Astrocyte (in vitro differentiated cells and primary cell): ENCODE data around the gene EEF1AKMT1. TPM values are rescaled to one million over a fixed set of nuclear protein-coding genes. Genes with fewer than 3 reads are reported as not detected.

ENCODE experiments used
- DNase-seq: peaks from one replicate; pipeline ENCODE4 v3.0.0-alpha.2; 2010; ENCODE audit warnings: low read depth
- FAIRE-seq: peaks from 2 replicates; lab custom pipeline; 2011; peaks lifted over from hg19 to GRCh38; lab: Jason Lieb, UNC
- H2AFZ ChIP-seq: 2 replicates; pipeline ENCODE4 v1.6.0; 2012; ENCODE audit warnings: low read depth, low read length, inconsistent platforms
- H3K27ac ChIP-seq: 2 replicates; pipeline ENCODE4 v1.5.1; 2011; ENCODE audit warnings: low read depth, low read length, inconsistent platforms
- H3K27me3 ChIP-seq: 2 replicates; pipeline ENCODE4 v1.6.0; 2011; ENCODE audit warnings: low read length, inconsistent platforms; ENCODE audit not compliant: insufficient read depth
- H3K36me3 ChIP-seq: 2 replicates; pipeline ENCODE4 v1.5.1; 2011; ENCODE audit warnings: low read length, inconsistent platforms; ENCODE audit not compliant: insufficient read depth
- H3K4me1 ChIP-seq: 2 replicates; pipeline ENCODE4 v1.5.1; 2011; ENCODE audit warnings: low read length, inconsistent platforms; ENCODE audit not compliant: insufficient read depth
- H3K4me2 ChIP-seq: 2 replicates; pipeline ENCODE4 v1.6.0; 2012; ENCODE audit warnings: low read length, inconsistent platforms
- H3K4me3 ChIP-seq: 2 replicates; pipeline ENCODE4 v1.5.1; 2011; ENCODE audit warnings: low read depth, mild to moderate bottlenecking, low read length, inconsistent platforms; ENCODE audit not compliant: insufficient read depth
- H3K79me2 ChIP-seq: 2 replicates; pipeline ENCODE4 v1.6.0; 2012; ENCODE audit warnings: mild to moderate bottlenecking, low read length, inconsistent platforms; ENCODE audit not compliant: insufficient read depth
- H3K9ac ChIP-seq: 2 replicates; pipeline ENCODE4 v1.6.0; 2012; ENCODE audit warnings: mild to moderate bottlenecking, low read length, inconsistent platforms
- H3K9me3 ChIP-seq: 2 replicates; pipeline ENCODE4 v1.5.1; 2012; ENCODE audit warnings: low read depth, mild to moderate bottlenecking, low read length, inconsistent platforms; ENCODE audit not compliant: insufficient read depth
- H4K20me1 ChIP-seq: 2 replicates; pipeline ENCODE4 v1.6.0; 2012; ENCODE audit warnings: low read length, inconsistent platforms; ENCODE audit not compliant: insufficient read depth
- H3K27ac Mint-ChIP-seq: one replicate; pipeline ENCODE4 v1.8.0; 2021; ENCODE audit warnings: mild to moderate bottlenecking, mixed read lengths; ENCODE audit not compliant: unreplicated experiment
- H3K27me3 Mint-ChIP-seq: one replicate; pipeline ENCODE4 v1.8.0; 2021; ENCODE audit warnings: low read depth, mixed read lengths; ENCODE audit not compliant: unreplicated experiment
- H3K36me3 Mint-ChIP-seq: one replicate; pipeline ENCODE4 v1.8.0; 2021; ENCODE audit warnings: low read depth, mixed read lengths; ENCODE audit not compliant: unreplicated experiment
- H3K4me1 Mint-ChIP-seq: one replicate; pipeline ENCODE4 v1.8.0; 2021; ENCODE audit warnings: low read depth, mixed read lengths; ENCODE audit not compliant: unreplicated experiment
- H3K4me3 Mint-ChIP-seq: one replicate; pipeline ENCODE4 v1.8.0; 2021; ENCODE audit warnings: mild to moderate bottlenecking, moderate library complexity, mixed read lengths; ENCODE audit not compliant: unreplicated experiment
- H3K9me3 Mint-ChIP-seq: one replicate; pipeline ENCODE4 v1.8.0; 2021; ENCODE audit warnings: mild to moderate bottlenecking, mixed read lengths; ENCODE audit not compliant: unreplicated experiment
- EZH2 ChIP-seq: IDR thresholded peaks from 2 replicates; pipeline ENCODE4 v1.6.1; 2012; ENCODE audit warnings: mild to moderate bottlenecking, low read length, inconsistent platforms; ENCODE audit not compliant: insufficient read depth
- total RNA-seq: library from RNA; stranded (reverse); gene quantifications from 2 replicates; pipeline ENCODE4 v1.2.1, GENCODE V29; 2021
- TF ChIP-seq, protein P1 (sequence below): IDR thresholded peaks from 2 replicates; pipeline ENCODE4 v1.5.1; 2011; ENCODE audit warnings: low read depth, mild to moderate bottlenecking, inconsistent platforms, low read length, moderate library complexity; ENCODE audit not compliant: insufficient read depth

Gene EEF1AKMT1
- total RNA-seq, 1 donor from 2014 or later: 6.7 TPM

DNA sequence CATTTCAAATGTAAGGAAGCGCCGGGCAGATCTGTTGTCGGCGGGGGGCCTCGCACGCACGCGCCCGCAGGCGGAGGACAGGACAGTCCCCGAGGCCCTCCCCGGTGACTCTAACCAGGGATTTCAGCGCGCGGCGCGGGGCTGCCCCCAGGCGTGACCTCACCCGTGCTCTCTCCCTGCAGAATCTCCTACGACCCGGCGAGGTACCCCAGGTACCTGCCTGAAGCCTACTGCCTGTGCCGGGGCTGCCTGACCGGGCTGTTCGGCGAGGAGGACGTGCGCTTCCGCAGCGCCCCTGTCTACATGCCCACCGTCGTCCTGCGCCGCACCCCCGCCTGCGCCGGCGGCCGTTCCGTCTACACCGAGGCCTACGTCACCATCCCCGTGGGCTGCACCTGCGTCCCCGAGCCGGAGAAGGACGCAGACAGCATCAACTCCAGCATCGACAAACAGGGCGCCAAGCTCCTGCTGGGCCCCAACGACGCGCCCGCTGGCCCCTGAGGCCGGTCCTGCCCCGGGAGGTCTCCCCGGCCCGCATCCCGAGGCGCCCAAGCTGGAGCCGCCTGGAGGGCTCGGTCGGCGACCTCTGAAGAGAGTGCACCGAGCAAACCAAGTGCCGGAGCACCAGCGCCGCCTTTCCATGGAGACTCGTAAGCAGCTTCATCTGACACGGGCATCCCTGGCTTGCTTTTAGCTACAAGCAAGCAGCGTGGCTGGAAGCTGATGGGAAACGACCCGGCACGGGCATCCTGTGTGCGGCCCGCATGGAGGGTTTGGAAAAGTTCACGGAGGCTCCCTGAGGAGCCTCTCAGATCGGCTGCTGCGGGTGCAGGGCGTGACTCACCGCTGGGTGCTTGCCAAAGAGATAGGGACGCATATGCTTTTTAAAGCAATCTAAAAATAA, 52.1 kb downstream of the EEF1AKMT1 start:
- no peaks in the 10 kb centered on the region for H3K79me2 ChIP-seq
- peaks cover 3% of the 10 kb centered on the region for H3K27me3 ChIP-seq
- Mint-ChIP-seq H3K27me3 (peaks cover 18% of the 10 kb centered on the region), H3K27ac (no peak overlapping the region), H3K9me3 (no peaks in the 10 kb centered on the region), H3K4me3 (peak overlapping the region; percentile 34), H3K4me1 (no peaks in the 10 kb centered on the region), H3K36me3 (peaks cover 1% of the 10 kb centered on the region)
- FAIRE-seq (no peak), DNase-seq (peak; percentile 49)
- peak overlapping the region; percentile 89 for H2AFZ ChIP-seq
- H3K36me3 ChIP-seq: no peaks in the 10 kb centered on the region
- no peak for TF ChIP-seq EZH2
- TF ChIP-seq, protein P1, sequence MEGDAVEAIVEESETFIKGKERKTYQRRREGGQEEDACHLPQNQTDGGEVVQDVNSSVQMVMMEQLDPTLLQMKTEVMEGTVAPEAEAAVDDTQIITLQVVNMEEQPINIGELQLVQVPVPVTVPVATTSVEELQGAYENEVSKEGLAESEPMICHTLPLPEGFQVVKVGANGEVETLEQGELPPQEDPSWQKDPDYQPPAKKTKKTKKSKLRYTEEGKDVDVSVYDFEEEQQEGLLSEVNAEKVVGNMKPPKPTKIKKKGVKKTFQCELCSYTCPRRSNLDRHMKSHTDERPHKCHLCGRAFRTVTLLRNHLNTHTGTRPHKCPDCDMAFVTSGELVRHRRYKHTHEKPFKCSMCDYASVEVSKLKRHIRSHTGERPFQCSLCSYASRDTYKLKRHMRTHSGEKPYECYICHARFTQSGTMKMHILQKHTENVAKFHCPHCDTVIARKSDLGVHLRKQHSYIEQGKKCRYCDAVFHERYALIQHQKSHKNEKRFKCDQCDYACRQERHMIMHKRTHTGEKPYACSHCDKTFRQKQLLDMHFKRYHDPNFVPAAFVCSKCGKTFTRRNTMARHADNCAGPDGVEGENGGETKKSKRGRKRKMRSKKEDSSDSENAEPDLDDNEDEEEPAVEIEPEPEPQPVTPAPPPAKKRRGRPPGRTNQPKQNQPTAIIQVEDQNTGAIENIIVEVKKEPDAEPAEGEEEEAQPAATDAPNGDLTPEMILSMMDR: no peak
- H3K27ac ChIP-seq: no peak overlapping the region
- H4K20me1 ChIP-seq: no peaks in the 10 kb centered on the region
- peaks cover 10% of the 10 kb centered on the region for H3K4me1 ChIP-seq
- H3K4me2 ChIP-seq: peak overlapping the region; percentile 87
- peak overlapping the region; percentile 39 for H3K4me3 ChIP-seq
- no peaks in the 10 kb centered on the region for H3K9me3 ChIP-seq
- peak overlapping the region; percentile 33 for H3K9ac ChIP-seq

DNA sequence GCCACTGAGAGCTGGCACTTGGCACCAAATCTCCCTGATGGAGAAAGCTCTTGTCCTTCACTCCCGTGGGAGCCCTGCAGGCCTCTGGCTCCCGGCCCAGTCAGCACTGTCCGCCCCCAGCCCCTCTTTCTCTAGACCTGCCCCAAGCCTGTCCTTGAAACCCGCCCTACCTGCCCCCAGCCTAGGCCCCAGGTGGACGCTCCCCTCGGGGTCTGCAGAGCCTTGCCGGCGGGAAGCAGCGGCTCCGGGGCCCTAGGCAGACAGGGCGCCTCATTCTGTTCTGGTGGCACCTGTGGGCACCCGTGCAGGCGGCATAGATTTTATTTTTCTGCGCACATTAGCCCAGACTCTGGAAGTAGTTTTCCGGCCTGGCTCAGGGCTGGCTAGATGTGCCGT, 52.7 kb downstream of the EEF1AKMT1 start:
- Histone ChIP-seq H4K20me1 (no peaks in the 10 kb centered on the region), H3K79me2 (no peaks in the 10 kb centered on the region), H3K9ac (no peak overlapping the region), H3K4me1 (peaks cover 10% of the 10 kb centered on the region), H3K4me3 (no peak overlapping the region), H3K4me2 (peak overlapping the region; percentile 87), H3K9me3 (no peaks in the 10 kb centered on the region), H3K36me3 (no peaks in the 10 kb centered on the region), H3K27me3 (peaks cover 8% of the 10 kb centered on the region), H3K27ac (no peak overlapping the region), H2AFZ (no peak overlapping the region)
- TF ChIP-seq, protein P1: no peak
- TF ChIP-seq EZH2: no peak
- Mint-ChIP-seq H3K4me1 (no peaks in the 10 kb centered on the region), H3K27me3 (peaks cover 23% of the 10 kb centered on the region), H3K9me3 (no peaks in the 10 kb centered on the region), H3K4me3 (no peak overlapping the region), H3K36me3 (peaks cover 1% of the 10 kb centered on the region), H3K27ac (no peak overlapping the region)
- DNase-seq (no peak), FAIRE-seq (no peak)

DNA sequence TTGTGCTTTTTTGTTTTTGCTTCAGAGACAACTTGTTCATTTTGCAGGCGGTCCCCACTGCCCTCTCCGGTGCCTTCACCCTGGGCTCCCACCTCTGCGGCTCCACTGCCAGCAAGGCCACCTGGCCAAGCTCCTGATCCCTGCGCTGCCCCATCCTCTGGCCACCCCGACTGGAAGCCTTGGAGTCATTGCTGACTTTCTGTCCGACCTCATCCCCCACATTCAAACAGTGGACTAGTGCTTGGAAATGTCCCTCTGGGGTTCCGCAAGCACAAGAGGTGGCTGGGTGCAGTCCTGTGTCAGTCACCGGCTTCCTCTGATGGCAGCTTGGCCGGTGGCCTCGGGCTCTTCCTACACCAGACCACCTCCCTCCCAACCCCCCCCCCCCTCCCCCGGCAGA, 53.3 kb downstream of the EEF1AKMT1 start:
- H3K36me3 Mint-ChIP-seq: peaks cover 1% of the 10 kb centered on the region
- Histone ChIP-seq H3K79me2 (no peaks in the 10 kb centered on the region), H3K36me3 (no peaks in the 10 kb centered on the region), H3K9ac (no peak overlapping the region), H3K4me1 (peaks cover 10% of the 10 kb centered on the region), H3K9me3 (no peaks in the 10 kb centered on the region), H2AFZ (no peak overlapping the region), H3K4me2 (no peak overlapping the region), H3K27me3 (peaks cover 8% of the 10 kb centered on the region), H3K4me3 (no peak overlapping the region), H3K27ac (no peak overlapping the region), H4K20me1 (no peaks in the 10 kb centered on the region)
- H3K4me3 Mint-ChIP-seq: no peak overlapping the region
- FAIRE-seq (no peak), DNase-seq (no peak)
- peaks cover 22% of the 10 kb centered on the region for H3K27me3 Mint-ChIP-seq
- H3K27ac Mint-ChIP-seq: no peak overlapping the region
- no peaks in the 10 kb centered on the region for H3K4me1 Mint-ChIP-seq
- TF ChIP-seq EZH2: no peak
- TF ChIP-seq, protein P1: no peak
- H3K9me3 Mint-ChIP-seq: no peaks in the 10 kb centered on the region
